SK-N-DZ (cell line): ENCODE data around the gene ACRBP. TPM values are rescaled to one million over a fixed set of nuclear protein-coding genes. Genes with fewer than 3 reads are reported as not detected.

Experiments used
- DNase-seq: peaks from one replicate; pipeline ENCODE4 v3.0.0-alpha.2; 2015; ENCODE audit warnings: low spot score
- polyA plus RNA-seq, 2 experiments: library from polyadenylated mRNA; depleted of rRNA; stranded (reverse); fragments of >200 nt; gene quantifications; 2 replicates each; pipeline ENCODE4 v1.2.3, GENCODE V29; 2014

The ACRBP gene
- 2.4 and 2.7 TPM in 2 replicates for polyA plus RNA-seq (2014; cell fraction: cytosol; rRNA removed)
- 7.0 and 22.6 TPM in 2 replicates for polyA plus RNA-seq (2014; cell fraction: nucleus; rRNA removed)

DNA sequence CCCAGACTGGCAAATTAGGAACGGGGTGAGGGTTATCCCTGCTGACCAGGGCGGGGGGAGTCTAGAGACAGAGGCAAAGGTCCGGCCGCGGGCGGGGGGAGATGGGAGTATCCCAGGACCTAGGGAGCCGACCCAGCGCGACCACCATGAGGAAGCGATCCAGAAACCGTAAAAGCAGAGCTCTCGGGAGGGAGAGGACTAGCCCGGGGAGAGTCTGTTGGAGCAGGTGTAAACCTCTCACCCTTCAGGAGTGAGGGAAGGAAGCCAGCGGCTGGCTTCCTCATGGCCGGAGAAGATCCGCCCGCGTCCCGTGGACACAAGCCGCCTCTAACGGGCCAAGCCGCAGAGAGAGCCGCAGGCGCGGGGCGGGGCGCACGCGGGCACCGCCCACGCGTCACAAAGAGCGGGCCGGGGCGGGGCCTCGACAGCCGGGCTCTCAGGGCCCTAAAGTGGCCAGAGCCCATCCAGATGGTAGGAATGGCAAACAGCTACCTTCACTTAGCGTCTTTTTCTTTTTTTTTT lies at the start of gene ACRBP:
ACRBP (minus strand) TSS at position 350 of the 522 bp plus-strand sequence; CDS start at position 284, 66 bp downstream.
- no peak for DNase-seq

DNA sequence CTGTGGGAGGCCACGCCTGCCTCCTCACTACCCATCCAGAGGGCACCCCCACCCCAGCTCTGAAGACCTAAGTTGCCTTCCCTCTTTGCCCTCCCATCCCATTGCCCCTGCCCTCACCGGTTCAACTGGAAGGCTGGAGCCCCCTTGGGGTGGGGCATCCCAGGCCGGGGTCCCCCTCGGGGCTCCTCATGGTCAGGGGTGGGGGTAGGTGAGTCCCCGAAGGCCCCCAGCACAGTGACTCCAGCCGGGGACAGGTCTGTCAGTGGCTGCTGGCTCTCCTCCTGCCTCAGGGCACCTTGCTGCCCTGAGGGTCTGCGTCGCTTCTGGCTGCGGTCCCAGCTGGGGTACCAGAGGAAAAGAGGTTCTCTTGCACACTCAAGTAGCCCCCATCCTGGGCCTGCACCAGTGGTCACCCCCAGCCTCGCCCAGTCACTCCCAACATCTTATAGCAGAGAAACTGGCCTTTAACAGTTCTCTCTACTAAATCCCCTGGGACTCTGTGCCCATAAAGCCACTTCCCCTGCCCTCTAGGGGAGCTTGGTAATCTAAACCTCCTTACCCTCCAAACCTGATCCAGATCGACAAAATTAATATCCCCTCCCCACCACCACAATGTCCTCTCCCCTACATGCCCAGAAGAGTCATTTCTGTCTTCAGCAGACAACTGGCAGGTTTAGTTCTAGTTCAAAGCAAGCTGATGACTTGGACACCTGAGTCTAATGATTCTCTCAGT lies 48.2 kb upstream of the ACRBP start:
- DNase-seq = no peak

DNA sequence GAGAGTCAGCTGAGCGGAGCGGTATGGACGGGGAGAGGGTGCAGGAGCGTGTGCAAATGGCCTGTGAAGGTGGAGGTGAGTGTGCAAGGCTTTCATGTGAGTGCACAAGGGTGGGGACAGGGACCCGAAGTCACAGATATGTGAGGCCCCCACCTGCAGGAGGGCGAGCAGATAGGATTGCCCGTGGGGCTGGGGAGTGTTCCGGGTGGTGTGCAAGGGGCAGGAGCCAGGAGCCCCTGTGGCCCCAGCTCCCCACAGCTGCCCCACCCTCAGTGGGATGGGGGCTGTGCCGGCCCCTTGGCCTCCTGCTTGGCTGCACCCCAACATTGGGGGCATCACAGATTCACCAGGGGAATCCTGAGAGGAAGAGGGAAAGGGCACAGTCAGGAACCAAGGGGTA lies 47.5 kb upstream of the ACRBP start:
- DNase-seq = no peak

DNA sequence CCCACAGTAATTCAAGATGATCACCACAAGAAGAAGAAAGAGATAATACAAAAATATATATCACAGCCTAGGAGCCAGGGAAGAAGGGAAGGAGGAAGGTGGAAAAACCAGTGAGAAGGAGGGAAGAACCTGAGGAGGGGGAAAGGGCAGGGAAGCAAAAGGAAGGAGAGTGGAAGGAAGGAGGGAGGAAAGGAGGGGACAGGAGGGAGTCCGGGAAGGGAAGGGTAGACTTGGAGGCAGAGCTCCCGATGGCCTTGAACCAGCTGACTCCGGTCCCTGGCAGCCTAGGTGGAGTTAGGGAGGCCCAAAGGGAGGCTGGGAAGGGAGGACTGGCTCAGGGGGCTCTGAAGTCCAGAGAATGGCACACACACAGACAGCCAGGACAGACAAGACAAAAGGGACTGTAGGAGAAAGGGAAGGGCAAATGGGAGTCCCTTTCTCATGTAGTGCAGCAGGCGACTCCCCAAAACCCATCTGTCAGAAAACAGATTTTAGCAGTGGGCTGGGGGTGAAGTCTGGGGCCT lies 46.7 kb upstream of the ACRBP start:
- no peak for DNase-seq

DNA sequence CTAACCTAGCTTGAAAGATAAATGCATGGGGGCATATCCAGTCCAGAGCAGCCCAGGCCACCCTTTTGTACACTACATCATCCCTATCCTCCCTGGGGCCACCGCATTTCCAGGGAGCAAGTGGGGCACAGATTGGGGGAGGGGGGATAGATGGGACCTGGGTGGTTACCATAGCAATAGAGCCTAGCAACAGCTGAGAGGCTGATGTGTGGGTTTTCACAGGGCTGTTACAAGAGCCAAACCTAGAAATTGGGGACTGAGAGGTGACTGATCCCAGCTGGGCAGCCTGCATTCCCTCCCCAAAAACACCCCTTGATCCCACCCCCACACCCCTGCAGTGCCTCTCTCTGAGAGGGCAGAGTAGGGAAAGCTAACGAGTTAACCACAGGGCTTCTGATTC lies 45.7 kb upstream of the ACRBP start:
- DNase-seq = no peak

DNA sequence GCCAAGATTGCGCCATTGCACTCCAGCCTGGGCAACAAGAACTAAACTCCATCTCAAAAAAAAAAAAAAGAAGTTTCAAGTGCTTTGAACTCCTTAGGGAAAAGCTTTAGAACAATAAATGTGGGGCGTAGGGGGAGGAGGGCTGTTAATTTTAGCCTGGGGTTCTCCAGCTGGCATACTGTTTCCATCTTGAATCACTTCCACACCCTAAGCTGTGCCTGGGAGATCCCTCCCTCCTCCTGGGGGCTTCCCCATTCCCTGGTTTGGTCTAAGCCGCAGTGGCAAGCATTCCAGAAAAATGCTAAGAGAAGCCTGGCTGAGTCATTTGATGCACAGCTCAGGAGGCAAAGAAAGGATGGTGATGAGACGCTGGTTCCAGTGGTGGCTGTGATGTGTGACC lies 44.2 kb upstream of the ACRBP start:
- DNase-seq = no peak

DNA sequence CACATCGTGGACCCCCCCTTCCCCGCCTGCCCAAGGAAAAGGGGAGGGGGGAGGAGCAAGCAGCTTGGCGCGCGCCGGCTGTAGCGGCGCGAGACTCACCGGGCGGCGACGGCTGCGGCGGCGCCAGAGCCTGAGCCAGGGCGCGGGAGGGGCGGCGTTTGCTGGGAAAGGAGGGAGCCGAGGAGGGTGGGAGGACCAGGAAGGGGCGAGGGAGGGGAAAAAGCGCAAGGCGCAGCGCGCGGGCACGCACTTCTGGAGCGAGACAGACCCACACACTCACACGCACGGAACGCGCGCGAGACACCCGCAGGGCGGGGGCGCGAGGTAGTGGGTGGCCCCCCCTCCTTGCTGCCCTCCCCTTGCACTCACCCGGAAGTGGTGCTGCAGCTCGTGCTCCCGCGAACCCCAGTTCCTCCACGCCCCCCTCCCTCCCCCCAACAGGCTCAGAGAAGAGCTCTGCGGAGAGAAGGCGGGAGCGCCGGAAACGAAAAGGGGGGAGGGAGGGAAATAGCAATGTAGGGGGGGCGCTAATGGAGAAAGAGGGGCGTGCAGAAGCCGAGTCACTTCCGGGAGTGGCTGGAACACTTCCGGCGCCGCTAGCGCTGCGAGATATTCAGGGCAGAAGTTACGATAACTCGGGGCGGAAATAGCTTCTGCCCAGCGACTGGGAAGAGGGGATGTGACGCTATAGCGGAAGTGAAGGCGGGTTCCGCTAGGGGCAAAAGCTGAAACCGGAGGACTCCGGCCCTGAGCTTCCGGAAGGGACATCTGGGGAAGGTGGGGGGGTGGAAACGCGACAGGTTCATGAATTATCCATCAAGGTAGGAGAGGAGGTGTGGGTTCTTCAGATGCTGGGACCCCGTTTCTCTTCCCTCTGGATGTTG lies 42.0 kb upstream of the ACRBP start, which contains the start of gene ZNF384:
ZNF384 (minus strand) TSS at position 377 of the 884 bp plus-strand sequence. CDS start 9,855 bp downstream, outside the sequence.
- DNase-seq = peak; percentile 100

DNA sequence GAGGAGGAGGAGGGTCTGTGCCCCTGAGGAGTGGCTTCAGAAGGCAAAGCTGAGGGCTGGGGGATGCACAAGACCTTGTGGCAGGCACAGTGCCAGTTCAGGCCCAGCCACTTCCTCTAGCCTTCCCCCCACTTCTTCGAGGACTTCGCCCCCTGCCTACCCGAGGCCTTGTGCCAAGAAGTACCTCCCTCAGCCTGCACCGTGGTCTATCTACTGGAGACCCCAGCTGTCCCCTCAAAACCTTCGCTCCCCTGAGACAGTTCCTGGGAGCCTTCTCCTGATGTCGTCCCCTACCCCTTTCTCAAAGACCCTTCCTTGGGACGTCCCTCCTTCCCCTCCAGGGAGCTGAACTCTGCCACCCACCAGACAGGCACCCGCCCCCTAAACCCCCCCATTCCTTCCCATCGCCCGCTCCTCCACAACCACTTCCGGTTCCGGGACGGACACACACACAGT lies 41.3 kb upstream of the ACRBP start:
- DNase-seq = no peak

DNA sequence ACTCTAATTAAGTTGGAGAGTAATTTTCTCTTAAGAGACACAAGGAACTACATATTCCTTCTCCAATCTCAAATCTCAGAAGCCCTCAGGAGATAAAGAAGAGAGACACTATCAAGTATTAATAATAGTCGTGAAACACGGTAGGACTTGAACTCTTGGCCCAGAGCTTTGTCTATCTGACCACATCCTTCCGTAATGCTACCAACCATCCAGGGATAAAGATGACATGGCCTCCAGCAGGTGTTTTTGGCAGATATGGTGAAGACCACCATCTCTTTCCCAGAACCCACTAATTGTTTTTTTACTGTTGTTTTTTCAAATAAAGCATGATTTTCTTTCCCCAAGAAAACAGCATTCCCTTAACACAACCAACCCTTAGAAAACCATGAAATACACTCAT lies 38.6 kb upstream of the ACRBP start:
- no peak for DNase-seq

DNA sequence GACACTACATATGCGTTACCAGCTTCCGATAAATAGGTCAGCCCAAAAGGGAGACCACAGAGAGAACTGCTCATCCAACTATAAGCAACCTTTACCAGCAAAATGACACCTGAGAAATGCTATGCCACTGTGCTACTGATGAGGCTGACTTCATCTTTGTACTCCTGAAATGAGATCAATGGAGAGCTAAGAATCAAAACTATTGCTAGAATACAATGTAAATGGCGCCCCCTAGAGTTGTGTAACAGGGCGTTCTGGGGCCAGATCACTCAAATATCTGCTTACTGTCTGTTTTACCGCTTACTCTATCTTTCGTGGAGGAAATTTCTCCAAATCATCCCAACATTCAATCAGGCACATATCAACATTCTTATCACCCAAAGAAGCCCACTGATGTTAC lies 37.4 kb upstream of the ACRBP start:
- peak; percentile 71 for DNase-seq

DNA sequence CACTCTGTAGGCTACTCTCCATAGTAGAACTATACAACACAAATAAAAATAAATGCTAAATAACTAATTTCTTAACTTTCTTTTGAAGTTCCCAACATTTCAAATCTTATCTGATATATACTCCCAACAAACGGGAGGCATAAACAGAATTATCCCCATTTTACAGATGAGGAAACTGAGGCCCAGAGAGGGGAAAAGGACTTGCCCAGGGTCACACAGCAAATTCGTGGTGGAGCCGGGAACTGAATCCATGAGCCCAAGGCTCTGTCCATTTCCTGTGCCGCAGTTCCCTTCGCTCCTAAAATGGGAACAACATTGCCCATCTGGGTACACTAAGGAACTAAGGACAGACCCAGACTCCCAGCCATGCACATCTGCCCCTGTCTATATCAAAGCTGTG lies 29.7 kb upstream of the ACRBP start:
- DNase-seq = no peak

DNA sequence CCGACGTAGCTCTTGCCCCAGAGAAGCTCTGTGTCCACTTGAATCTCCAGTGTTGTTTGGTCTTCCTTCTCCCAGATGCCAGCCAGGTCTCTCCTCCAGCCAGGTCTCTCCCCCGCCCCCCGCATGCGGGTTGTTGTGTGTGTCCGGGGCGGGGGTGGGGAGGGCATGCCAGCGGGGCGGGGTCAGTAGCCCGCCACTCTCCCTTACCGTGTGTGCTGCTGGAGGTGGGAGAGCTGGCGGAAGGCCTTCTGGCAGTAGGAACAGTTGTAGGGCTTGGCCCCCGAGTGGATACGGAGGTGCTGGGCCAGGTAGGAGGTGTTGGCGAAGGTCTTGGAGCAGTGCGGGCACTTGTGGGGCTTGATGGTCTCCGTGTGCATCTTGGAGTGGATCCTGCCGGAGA lies 24.9 kb upstream of the ACRBP start:
- DNase-seq = no peak

DNA sequence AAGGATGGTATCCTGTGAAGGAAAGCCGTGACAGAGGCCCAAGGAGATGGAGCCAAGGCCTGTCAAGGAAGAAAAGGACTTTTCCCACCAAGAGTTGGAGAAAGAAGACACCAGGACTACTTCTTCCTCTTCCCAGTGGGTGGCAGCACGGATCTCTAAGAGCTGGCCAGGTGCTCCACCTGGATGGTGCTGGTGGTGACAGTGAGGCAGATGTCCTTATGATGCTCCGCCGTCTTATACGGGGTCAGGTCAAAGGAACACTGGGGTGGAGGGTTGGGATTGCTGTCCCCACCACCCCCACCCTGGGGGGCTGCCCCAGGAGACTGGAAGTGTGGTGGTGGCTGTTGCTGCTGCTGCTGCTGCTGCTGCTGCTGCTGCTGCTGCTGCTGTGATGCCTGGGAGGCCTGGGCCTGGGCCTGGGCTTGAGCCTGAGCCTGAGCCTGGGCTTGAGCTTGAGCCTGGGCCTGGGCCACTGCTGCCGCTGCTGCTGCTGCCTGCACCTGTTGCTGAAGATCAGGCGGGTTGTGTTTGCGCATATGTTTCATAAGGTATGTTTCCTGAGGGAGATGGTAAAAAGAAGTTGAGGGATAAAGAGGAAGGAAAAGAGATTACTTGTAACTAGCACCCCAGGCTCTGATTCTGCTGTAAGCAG lies 20.5 kb upstream of the ACRBP start:
- no peak for DNase-seq

DNA sequence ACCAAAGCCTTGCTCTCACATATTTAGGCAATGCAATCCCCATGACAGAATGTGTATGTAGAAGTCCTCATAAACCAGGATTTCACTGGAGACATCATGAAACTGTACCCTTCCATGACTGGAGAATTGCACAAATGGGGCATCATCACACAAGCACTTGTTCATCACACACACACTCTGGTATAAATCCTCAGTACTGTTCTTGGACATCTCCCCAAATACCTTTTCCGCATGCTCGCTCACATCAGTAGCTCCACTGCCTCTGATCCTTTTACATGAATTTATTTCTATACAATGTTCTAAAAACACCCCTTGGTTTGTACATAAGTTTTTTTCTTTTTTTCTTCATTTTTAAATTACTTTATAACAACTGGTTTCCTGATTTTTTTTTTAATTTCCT lies 19.0 kb upstream of the ACRBP start:
- DNase-seq = no peak

DNA sequence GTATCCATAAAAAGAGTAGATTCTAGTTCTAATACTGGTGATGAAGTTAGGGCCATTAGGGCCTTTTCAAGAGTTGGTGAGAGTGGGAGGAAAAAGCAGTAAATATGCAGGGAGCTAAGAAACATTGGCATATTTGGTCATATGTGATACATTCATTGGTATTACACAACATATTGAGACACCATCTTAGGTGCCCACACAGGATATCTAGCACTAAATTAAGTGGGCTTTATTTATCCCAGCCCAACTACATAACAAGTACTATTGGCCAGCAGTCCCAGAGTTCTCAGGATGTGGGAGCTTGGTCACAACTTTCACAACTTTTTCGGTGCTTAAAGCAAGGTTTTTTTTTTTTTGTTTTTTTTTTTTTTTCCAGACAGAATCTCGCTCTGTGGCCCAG lies 17.7 kb upstream of the ACRBP start:
- DNase-seq = no peak

DNA sequence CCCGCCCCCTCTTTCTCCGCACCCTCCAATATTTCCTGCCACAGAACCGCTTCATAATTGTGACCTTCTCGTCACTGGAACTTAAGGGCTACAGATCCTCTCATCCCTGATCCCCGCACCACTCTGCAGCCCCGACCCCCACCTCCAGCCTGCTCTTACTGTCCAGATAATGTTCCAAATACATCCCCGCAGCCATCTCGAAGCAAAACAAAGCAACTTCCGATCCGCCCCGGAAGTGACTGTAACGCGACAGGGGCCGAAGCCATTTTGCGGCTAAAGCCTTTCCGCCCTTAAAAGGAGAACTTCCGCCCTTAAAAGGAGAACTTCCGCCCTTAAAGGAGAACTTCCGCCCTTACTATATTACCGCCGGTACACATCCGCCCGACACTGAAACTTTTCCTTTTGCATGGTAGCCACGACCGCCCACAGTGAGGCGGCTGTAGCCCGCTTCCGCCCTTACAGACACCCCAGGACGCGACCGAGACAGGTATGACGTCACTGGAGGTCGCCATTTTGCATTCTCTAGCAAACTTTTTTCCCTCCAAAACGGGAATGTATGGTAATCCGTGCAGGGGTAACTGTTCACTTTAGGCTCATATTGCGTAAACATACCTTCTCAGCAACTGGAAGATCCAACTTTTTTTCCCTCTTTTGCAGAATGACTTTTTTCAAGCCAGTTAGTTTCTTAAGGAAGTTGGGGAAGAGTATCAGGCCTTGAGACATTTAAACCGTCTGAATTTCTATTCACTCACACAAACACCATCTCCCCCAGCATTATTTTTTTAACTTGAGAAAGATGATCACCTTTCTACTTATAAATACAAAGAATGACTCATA lies 15.9 kb upstream of the ACRBP start, which contains the start of gene ING4:
ING4 (minus strand) TSS at position 214 of the 837 bp plus-strand sequence; CDS start at position 196, 18 bp downstream.
- peak; percentile 100 for DNase-seq

DNA sequence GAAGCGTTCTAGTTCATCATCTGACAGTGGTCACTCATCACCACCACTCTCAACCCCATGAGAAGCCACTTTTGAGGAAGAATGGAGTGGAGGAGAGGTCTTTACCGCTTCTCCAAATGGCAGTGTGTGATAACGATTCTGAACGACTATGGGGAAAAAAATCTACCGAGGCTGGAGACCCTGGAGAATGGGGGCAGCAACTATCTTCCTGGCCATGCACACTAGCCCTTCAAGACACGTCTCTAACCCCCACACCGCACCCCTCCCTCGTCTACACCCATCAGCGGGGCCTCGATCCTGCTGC lies 15.3 kb upstream of the ACRBP start:
- DNase-seq = no peak

DNA sequence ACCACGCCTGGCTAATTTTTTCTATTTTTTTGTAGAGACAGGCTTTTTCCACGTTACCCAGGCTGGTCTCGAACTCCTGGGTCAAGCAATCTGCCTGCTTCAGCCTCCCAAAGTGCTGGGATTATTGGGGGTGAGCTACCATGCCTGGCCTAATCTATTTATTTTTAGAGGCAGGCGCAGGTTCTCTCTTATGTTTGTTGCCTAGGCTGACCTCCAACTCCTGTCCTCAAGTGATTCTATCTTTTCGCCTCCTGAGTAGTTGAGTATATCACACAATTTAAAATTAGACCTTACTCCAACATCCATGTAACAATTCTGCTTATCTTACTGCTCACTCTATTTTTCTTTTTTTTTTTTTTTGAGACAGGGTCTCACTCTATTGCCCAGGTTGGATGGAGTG lies 6.8 kb upstream of the ACRBP start:
- no peak for DNase-seq

DNA sequence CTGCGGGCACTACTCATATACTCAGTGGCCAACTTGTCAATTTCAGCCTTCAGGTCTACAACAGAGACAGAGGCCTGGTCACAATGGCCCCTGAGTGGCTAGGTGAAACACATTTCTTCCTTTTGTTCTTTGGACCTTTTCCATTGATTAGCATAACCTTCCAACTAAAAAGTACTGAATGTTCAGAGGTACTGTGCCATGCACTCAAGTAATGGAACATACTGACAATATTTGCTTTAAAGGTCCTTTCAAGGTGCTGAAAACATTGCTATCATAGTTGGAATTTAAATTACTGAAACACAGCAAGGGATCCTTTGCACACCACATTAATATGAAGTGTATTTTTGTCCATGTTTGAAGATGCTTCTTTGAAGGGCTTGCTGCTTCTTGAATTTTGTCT lies 6.1 kb upstream of the ACRBP start:
- DNase-seq = no peak

DNA sequence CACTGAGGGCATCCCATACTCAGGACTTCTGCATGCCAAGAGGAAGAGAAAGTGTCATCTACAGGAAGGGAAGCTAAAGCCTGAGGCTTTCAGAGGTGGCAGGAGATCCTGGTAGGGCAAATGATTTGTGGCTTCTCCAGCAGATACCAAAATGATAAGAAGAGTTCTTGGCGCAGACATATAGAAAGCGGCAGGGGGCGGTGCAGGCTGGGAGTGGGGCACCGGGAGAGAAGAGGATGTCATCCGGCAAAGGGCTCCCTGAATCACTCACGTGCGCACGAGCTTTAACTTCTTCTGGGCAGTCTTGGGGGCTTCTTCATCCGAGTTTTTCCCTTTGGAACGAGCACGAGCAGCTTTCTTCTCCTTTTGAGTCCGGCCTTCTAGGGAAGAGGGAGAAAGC lies 5.2 kb upstream of the ACRBP start:
- DNase-seq = no peak

DNA sequence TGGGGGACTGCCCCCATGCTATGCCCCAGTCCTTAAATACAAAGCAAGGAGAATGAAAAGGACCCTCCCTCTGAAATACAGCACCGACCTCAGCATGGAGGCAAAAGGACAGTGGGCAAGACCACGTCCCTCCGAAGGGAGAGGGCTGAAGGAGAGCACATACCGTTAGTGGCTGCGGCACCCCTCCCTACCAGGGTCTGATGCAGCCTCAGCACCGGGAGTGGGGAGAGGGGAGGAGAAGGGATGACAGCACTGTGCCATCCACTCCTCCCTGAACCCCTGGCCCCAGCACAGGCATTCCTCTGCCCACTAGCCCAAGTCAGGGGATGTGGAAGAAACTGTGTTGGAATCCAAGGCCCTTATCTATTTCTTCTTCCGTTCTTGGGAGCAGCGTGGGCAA lies 3.6 kb upstream of the ACRBP start:
- DNase-seq = no peak
